HFF-Myc (cell line): ENCODE results near the gene SLFN5.
"Not testable (repeated sequence)": the region's sequence is repeated elsewhere in the genome, so short reads cannot be mapped to it uniquely, and the experiment has no call there.

Source experiments
- DNase-seq: peaks from one replicate; pipeline ENCODE4 v3.0.0-alpha.2; 2011; ENCODE audit warnings: low read depth; ENCODE audit errors: extremely low read depth
- H3K4me3 ChIP-seq: replicated peaks from 2 replicates; pipeline ENCODE4 v1.5.1; 2011; ENCODE audit warnings: low read depth, mild to moderate bottlenecking, control low read depth, low read length
- TF ChIP-seq, protein P1 (sequence below): IDR thresholded peaks from 2 replicates; pipeline ENCODE4 v1.5.1; 2012; ENCODE audit warnings: mild to moderate bottlenecking, low read depth, low read length, control low read depth; ENCODE audit errors: missing control alignments

The SLFN5 gene

GRCh38 chr17:35214631-35215273, 28.1 kb upstream of the SLFN5 start:
- H3K4me3 ChIP-seq: no peak overlapping the region
- TF ChIP-seq, protein P1, sequence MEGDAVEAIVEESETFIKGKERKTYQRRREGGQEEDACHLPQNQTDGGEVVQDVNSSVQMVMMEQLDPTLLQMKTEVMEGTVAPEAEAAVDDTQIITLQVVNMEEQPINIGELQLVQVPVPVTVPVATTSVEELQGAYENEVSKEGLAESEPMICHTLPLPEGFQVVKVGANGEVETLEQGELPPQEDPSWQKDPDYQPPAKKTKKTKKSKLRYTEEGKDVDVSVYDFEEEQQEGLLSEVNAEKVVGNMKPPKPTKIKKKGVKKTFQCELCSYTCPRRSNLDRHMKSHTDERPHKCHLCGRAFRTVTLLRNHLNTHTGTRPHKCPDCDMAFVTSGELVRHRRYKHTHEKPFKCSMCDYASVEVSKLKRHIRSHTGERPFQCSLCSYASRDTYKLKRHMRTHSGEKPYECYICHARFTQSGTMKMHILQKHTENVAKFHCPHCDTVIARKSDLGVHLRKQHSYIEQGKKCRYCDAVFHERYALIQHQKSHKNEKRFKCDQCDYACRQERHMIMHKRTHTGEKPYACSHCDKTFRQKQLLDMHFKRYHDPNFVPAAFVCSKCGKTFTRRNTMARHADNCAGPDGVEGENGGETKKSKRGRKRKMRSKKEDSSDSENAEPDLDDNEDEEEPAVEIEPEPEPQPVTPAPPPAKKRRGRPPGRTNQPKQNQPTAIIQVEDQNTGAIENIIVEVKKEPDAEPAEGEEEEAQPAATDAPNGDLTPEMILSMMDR: no peak
- no peak for DNase-seq

- TF ChIP-seq, protein P1: no peak
- H3K4me3 ChIP-seq: no peak overlapping the region
- no peak for DNase-seq
These were observed 25.8 kb upstream of the SLFN5 start for GRCh38 chr17:35217107-35217506.

DNA sequence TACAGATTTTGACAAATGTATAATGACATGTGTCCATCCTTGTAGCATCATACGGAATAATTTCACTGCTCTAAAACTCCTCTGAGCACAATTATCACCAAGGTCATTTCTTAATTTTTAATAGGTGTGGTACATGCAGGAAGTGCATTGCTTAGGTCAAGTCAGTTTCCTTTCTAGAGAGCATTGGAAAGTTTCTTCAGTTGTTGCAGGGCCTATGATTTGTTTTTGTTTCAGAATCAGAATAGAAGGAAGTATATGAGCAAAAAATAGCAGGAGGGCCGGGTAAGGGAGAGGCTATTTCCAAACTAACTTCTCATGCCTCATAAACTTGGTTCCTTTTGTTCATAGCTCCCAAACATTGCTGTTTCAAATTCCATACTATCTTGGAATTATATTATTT, 24.0 kb upstream of the SLFN5 start:
- DNase-seq: no peak
- H3K4me3 ChIP-seq: no peak overlapping the region
- TF ChIP-seq, protein P1: no peak

GRCh38 chr17:35222452-35222851, 20.4 kb upstream of the SLFN5 start:
- DNase-seq: no peak
- H3K4me3 ChIP-seq: no peak overlapping the region
- TF ChIP-seq, protein P1: no peak

- TF ChIP-seq, protein P1: no peak
- no peak overlapping the region for H3K4me3 ChIP-seq
- no peak for DNase-seq
These were observed 18.4 kb upstream of the SLFN5 start for GRCh38 chr17:35224436-35224835.

DNA sequence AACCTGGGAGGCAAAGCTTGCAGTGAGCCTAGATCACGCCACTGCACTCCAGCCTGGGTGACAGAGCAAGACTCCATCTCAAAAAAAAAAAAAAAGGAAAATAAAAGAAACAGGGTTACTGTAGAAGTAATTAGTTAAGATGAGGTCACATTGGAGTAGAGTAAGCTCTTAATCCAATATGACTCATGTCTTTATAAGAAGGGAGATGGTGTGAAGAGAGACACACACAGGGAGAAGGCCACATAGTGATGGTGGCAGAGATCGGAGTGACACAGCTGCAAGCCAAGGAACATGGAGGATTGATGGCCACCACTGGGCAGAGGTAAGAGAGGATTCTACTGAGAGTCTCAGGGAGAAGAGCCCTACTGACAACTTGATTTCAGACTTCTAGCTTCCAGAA, 15.3 kb upstream of the SLFN5 start:
- no peak overlapping the region for H3K4me3 ChIP-seq
- DNase-seq: no peak
- TF ChIP-seq, protein P1: no peak

DNA sequence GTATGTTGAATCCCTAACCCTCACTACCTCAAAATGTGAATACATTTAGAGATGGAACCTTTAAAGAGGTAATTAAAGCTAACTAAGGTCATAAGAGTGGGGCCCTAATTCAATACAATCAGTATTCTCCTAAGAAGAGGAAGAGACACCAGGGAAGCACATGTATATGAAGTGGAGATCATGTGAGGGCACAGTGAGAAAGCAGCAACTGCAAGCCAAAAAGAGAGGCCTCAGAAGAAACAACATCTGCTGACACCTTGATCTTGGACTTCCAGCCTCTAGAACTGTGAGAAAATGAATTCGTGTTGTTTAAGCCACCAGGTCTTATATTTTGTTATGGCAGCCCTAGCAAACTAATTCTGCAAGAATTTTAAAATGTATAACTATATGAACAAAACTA, 13.2 kb upstream of the SLFN5 start:
- H3K4me3 ChIP-seq: no peak overlapping the region
- DNase-seq: no peak
- TF ChIP-seq, protein P1: no peak

GRCh38 chr17:35234315-35234714, 8.6 kb upstream of the SLFN5 start:
- not testable (repeated sequence) for H3K4me3 ChIP-seq, DNase-seq
